ENCODE results near the gene ERN1.

GRCh38 chr17:64166876-64167275 is 36.9 kb upstream of the ERN1 start:
- TF ChIP-seq CTCF (IDR thresholded peaks at IDR 0.05), result no peak
- no peak for TF ChIP-seq POLR2A (IDR thresholded peaks at IDR 0.05)
